ENCODE results near the gene ZNF692.
"Not testable (repeated sequence)": the region's sequence is repeated elsewhere in the genome, so short reads cannot be mapped to it uniquely, and the experiment has no call there.

The ZNF692 gene

DNA sequence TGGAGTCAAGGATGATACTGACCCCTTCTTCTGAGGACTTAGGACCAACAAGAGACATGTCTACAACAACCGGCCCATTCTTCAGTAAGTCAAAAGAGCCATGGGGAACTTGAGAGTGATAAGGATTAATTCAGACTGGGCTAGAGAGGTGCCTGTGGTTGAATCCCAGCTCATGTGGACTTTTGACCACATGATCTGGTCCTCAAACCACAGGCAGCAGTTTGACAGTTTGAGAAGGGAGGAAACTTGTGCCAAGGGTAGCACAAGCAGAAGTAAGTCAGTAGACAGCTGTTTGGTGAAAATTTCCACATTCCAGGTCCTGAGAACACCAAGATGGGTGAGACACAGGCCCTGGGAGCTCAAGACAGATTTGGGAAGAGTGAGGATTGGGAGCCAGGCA lies 53.0 kb downstream of the ZNF692 start:
- no peak overlapping the region for H3K4me3 ChIP-seq (ENCODE audit: low read depth, low read length)
- no peak for TF ChIP-seq CTCF (IDR thresholded peaks at IDR 0.05; ENCODE audit: low read depth, low read length, missing control alignments)
- DNase-seq (ENCODE audit: low read depth), result no peak
- in situ Hi-C loops (cut with HindIII; ENCODE audit: low sequenced_read_pairs), result no loop called here

DNA sequence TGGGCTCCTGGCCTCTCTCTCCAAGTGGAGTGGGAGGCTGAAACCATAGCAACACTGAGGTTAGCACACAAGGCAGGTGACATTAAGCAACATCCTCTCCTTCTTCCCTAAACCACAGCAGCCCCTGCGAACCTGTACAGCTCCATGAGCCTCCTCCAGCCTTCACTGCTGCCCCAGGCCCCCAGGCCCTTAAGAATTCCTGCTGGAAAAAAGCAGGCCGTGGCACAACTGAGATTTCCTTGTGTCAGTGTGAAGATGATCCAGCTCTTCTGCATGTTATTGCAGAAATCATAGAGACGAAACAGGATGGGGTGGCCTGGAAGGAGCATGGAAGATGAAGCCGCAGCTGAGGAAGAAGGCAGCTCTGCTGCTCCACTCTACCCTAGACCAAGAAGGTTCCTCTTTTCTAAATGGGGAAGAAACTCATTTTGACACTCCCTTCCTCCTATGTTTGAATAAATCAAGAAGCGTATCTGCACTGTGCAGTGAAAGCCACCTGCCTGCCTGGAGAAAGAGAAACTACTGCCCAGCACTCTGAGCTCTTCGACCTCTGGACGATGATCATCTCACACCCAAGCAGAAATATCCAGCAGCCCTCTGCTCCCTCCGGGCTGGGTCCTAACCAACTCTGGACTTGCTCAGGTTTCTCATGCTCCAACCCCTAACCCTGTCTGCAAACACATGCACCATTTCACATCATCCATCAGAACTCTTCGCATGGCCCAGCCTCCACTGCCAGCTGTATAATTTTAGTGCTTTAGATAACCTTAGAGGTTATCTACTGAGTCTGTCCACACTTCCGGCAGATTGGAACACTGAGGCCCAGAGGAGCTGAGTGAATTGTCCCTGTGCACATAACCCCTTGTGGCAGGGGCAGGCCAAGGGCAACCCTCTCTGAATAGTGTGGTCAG lies 53.9 kb downstream of the ZNF692 start:
- TF ChIP-seq CTCF (IDR thresholded peaks at IDR 0.05; ENCODE audit: low read depth, low read length, missing control alignments), result no peak
- H3K4me3 ChIP-seq (ENCODE audit: low read depth, low read length), result no peak overlapping the region
- in situ Hi-C loops (cut with HindIII; ENCODE audit: low sequenced_read_pairs), result no loop called here
- no peak for DNase-seq (ENCODE audit: low read depth)

- H3K4me3 ChIP-seq (ENCODE audit: low read depth, low read length); in situ Hi-C loops (cut with HindIII; ENCODE audit: low sequenced_read_pairs); DNase-seq (ENCODE audit: low read depth): not testable (repeated sequence)
Observed at GRCh38 chr1:248803501-248803900, 55.4 kb downstream of the ZNF692 start.

DNA sequence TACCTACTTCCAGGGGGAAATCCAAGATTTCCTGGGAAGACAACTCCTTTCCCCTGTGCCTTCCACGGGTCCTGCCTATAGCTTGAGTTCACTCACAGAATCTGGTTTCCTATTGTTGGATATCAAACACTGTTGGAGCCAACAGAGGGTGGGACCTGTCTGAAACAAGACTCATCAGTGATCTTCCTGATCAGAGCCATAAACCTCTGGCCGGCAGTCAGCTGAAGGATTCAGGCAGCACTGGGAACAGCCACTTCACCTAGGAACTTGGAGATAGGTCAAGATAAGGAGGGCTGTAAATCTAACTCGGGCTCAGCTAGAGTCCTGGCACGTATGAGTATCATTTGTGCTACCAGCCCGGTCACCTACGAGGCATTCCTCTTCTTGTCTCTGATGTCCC lies 56.4 kb downstream of the ZNF692 start:
- in situ Hi-C loops (cut with HindIII; ENCODE audit: low sequenced_read_pairs), result no loop called here
- no peak for DNase-seq (ENCODE audit: low read depth)
- TF ChIP-seq CTCF (IDR thresholded peaks at IDR 0.05; ENCODE audit: low read depth, low read length, missing control alignments), result no peak
- H3K4me3 ChIP-seq (ENCODE audit: low read depth, low read length), result no peak overlapping the region

DNA sequence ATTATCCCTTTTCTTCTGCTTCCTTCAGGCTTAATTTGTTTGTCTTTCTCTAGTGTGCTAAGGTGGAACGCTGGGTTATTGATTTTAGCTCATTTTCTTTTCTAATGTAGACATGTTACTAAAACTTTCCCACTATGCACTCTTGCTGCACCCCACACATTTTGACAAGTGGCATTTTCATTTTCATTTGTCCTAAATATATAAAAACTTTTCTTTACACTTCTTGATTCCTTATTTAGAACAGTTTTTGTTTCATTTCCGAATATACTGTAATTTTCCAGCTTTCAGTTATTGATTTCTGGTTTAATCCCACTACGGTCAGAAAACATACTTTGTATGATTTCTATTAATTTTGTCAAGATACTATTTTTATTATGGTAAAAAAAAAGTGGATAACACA lies 58.4 kb downstream of the ZNF692 start:
- in situ Hi-C loops (cut with HindIII; ENCODE audit: low sequenced_read_pairs), result no loop called here
- TF ChIP-seq CTCF (IDR thresholded peaks at IDR 0.05; ENCODE audit: low read depth, low read length, missing control alignments), result no peak

More for the DNA sequence above, 58.4 kb downstream of the ZNF692 start:
- no peak overlapping the region for H3K4me3 ChIP-seq (ENCODE audit: low read depth, low read length)
- no peak for DNase-seq (ENCODE audit: low read depth)
